GM12873 (cell line): Measurements from ENCODE around the gene RAD9A.

ENCODE experiments used
- CTCF ChIP-seq: IDR thresholded peaks from 2 replicates; pipeline ENCODE4 v1.5.1; 2012; ENCODE audit warnings: low read depth, mild to moderate bottlenecking, moderate library complexity, low read length, control low read depth; ENCODE audit not compliant: insufficient read depth; ENCODE audit errors: missing control alignments

The RAD9A gene

GRCh38 chr11:67369275-67369674, 22.5 kb upstream of the RAD9A start:
- TF ChIP-seq CTCF: no peak

GRCh38 chr11:67369801-67370284, 21.9 kb upstream of the RAD9A start:
- TF ChIP-seq CTCF: no peak

- TF ChIP-seq CTCF: no peak
Measured at GRCh38 chr11:67370351-67371076, 21.3 kb upstream of the RAD9A start.

GRCh38 chr11:67371189-67371910, 20.4 kb upstream of the RAD9A start:
- TF ChIP-seq CTCF: peak; percentile 63

- no peak for TF ChIP-seq CTCF
Measured at GRCh38 chr11:67371911-67372320, 19.9 kb upstream of the RAD9A start.

GRCh38 chr11:67372321-67372992, 19.3 kb upstream of the RAD9A start:
- no peak for TF ChIP-seq CTCF
